ENCODE results near the gene ANKRD18B.
"Not testable (repeated sequence)": the region's sequence is repeated elsewhere in the genome, so short reads cannot be mapped to it uniquely, and the experiment has no call there.

GRCh38 chr9:33560217-33560616 is 36.2 kb downstream of the ANKRD18B start:
- TF ChIP-seq SP1 (IDR thresholded peaks at IDR 0.05); FOXK2 (IDR thresholded peaks at IDR 0.05); L3MBTL2 (conservative IDR thresholded peaks at IDR 0.05); FOXM1 (IDR thresholded peaks at IDR 0.05; ENCODE audit: borderline replicate concordance); BHLHE40 (IDR thresholded peaks at IDR 0.05; ENCODE audit: borderline replicate concordance); HDGF (IDR thresholded peaks at IDR 0.05; ENCODE audit: borderline replicate concordance); CTBP1 (IDR thresholded peaks at IDR 0.05; ENCODE audit: borderline replicate concordance); FOXA1 (IDR thresholded peaks at IDR 0.05); SUZ12 (IDR thresholded peaks at IDR 0.05); LEF1 (IDR thresholded peaks at IDR 0.05; ENCODE audit: borderline replicate concordance); NFRKB (IDR thresholded peaks at IDR 0.05): not testable (repeated sequence)
